GM21723 (cell line): ENCODE measurements around the gene PARP1.

ENCODE experiments used
- ATAC-seq: cut with Tn5 transposase; IDR thresholded peaks from one replicate; pipeline ENCODE4 v1.9.1; 2021; ENCODE audit warnings: mild to moderate bottlenecking, moderate library complexity; ENCODE audit not compliant: unreplicated experiment

The PARP1 gene

DNA sequence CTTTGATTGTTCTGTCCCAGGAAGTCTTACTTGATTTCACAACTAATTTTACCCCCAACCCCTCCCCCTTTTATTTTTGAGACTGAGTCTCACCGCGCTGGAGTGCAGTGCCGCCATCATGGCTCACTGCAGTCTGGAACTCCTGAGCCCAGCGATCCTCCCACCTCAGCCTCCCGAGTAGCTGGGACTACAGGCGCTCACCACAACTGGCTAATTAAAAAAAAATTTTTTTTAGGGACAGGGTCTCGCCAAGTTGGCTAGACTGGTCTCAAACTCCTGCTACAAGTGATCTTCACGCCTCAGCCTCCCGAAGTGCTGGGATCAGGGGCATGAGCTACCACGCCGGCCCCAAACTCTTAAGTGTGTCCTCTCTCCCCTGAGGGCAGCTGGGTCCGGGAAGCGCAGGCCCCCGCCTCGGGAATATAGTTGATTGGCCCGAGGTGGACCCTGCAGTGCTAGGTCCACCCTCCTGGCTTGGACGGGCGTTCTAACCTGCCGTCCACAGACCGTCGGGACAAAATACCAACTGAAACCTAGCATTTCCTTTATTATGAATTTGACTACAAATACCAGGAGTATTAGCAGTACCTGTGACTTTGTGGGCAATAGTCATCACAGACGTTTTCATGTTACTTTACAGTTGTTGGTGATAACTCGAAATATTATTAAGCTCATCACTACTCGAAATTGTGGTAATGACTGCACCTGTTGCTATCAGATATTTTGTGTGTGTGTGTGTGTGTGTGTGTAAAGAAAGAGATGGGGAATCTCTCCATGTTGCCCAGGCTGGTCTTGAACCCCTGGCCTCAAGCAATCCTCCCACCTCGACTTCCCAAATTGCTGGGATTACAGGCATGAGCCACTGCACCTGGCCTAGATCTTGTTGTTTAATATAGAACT lies 642 bp upstream of the PARP1 start:
- ATAC-seq: no peak

DNA sequence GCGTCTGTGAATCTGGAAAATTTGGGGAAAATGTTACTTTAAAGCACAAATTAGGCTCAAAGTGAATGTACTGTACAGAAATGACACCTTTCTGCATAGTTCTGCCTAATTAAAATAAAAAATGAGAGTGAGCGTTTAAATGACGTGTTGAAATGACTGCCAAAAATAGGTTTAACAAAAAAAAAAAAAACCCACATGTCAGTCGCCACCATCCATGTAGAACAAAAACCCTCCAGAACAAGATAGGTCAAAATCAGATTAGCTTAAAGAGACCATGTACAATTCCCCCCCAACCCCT lies 745 bp downstream of the PARP1 start:
- no peak for ATAC-seq

DNA sequence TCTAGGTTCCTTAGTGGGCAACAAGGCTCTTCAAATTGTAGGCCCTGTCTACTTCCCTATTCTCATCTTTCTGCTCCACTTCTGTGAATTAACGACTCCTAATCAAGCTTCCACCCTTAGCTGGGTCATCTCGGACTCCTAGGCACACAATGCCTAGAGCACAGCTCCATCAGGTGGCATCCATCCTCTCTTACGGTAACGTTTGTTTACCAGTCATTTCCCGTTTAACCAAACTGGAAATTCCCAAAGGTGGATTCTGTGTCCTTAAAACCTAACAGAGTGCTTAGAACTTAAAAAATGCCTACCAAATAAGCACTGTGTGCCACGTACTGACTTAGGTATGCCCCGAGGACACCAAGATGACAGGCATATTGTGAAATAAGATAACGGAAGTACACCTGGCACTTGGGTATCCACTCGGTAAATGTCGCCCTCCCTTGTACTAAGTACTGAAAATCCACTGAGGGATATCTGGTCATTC lies 1.5 kb downstream of the PARP1 start:
- no peak for ATAC-seq

DNA sequence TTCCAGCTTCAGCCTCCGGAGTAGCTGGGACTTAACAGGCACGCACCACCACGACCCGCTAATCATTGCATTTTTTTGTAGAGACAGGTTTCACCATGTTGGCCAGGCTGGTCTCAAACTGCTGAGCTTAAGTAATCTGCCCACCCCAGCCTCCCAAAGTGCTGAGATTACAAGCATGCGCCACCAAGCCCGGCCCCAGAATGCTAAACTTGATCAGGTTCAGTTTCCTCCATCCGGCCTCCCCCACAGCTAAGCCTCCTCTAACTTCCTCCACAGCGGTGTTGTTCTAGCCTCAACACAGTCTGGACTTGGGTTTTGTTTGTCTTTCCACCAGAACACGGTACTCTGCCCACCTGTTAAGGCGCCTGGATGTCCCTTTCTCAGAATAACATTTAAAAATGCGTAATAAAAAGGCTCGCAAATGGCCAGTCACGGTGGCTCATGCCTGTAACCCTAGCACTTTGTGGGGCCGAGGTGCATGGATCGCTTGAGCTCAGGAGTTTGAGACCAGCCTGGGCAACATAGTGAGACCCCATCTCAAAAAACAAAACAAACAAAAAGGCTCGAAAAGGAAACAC lies 2.4 kb downstream of the PARP1 start:
- no peak for ATAC-seq

DNA sequence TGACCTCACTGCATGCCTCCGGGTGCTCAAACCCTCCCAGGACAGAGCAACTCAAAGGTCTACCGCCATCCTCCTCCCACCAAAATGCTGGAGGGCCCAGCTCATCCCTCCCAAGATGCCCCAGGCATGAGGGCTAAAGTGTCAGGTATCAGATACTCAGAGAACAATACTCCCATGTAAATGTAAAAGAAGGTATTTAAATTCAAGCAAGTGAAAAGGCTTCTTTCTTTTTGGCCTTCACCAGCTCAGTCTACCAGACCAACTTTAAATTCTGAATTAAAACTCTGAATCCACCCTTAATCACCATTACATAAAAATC lies 3.0 kb downstream of the PARP1 start:
- ATAC-seq: no peak

DNA sequence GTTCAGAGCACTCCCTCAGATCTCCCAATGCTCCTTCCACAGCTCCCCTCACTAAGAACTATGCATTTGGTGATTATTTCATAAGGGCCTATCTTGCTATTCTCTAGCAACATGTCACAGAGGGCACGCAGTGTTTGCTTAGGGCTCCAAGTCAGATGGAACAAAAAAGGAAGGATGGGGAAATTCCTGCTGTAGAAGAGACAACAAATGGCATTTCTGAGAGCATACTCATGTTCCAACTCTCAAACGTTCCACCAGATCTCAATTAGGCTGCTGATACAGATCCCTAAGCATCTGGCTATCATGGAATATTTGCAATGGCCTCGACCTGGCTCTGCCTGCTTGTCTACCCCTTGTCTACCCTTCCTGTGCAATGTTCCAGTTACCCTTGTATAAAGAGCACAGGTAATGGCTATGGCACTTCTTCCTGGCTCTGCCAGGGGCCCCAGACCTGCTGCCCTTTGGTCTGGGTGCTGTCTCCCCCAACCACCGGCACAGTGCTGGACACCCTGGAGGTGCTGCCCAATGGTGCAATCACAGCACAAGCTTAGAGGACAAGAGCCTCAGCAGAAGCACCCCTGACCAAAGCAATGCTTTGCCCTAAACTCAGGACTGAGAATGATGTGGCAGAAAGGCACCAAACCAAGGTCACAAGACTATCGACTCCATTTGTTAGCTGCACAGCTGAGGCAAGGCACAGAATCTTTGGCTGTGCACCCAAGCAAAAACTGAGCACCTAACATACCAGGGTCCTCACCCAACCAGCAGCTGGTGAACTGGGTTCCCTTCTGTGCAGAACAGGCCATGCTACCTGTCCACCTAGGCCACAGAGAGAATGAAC lies 3.6 kb downstream of the PARP1 start:
- ATAC-seq: no peak

DNA sequence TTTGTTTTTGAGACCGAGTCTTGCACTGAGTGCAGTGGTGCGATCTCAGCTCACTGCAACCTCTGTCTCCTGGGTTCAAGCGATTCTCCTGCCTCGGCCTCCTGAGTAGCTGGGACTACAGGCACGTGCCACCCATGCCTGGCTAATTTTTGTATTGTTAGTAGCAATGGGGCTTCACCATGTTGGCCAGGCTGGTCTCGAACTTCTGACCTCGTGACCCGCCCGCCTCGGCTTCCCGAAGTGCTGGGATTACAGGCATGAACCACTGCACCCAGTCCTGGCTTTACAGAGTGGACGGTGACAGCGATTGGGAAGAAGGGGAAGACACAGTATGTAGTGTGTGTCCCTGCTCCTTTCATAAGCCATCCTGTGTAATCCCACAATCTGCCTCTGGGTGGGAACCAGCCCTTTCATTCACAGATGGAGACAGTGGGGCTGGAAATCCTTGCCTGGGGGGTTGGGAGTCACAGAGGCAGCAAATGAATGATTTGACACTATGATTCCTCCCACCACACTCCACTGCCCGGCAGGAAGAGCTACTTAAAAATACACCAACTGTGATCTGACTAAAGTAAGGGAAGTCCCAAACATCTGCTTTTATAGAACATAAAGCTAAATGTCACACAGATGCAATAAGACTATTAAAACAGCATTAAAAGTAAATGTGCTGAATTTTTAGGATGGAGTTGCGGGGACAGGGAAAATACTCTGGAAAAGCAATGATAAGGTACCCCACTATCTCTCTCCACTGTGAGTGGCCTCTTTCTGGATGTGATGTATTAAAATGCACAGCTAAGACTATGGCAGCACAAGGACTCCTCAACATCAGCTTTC lies 4.5 kb downstream of the PARP1 start:
- no peak for ATAC-seq

DNA sequence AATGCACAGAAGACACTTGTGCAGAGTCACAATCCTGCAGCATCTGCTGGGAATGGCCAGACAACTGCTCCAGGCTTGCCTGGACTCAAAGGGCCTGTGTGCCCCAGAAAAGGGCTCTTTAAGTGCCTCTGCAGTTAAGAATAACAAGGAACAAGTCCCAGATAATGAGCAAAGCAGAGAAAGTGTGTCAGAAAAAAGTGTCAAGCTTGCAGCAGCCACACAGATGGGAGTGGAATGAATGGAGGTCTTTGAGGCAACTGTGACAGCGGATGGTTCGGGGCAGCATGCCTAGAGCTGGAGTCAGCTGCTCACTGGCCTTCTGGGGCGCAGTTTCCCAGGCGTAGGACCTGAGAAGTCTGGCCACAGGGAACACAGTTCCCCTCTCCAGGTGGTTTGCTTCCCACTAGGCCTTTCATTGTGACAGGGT lies 5.1 kb downstream of the PARP1 start:
- no peak for ATAC-seq

DNA sequence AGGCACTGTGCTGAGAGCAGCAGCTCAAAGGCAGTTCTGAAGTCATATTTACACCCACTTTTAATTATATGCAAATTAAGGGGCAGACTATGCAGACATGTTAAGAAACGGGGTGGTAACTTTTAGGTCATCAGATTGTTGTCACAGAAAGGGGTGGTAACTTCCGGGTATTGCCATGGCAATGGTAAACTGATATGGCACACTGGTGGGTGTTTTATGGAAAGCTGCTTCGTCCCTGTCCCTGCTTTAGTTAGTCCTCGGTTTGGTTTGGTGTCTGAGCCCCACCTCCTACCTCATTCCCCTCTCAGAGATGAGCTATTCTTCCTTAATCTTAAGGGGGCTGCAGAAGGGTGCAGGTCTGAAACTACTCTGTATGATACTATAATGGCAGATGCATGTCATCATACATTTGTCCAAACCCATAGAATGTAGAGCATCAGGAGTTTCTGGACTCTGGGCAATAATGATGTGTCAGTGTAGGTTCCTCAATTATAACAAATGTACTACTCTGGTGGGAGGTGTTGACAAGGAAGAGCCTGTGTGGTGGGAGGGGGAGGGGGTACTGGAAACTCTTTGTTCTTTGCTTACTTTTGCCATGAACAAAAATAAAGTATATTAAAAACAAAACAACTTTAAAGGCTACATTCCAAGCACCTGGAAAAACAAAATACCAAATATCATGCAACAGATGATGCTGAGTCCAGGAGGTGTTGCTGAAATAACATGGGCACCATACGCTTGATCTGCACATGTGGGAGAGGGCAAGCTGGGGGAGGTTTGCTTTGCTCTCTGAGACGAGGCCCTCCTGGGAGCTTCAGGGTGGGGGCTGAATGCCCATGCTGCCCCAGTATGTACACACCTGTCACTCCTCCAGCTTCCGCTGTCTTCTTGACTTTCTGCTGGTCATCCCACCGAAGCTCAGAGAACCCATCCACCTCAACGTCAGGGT lies 6.3 kb downstream of the PARP1 start:
- ATAC-seq: no peak

DNA sequence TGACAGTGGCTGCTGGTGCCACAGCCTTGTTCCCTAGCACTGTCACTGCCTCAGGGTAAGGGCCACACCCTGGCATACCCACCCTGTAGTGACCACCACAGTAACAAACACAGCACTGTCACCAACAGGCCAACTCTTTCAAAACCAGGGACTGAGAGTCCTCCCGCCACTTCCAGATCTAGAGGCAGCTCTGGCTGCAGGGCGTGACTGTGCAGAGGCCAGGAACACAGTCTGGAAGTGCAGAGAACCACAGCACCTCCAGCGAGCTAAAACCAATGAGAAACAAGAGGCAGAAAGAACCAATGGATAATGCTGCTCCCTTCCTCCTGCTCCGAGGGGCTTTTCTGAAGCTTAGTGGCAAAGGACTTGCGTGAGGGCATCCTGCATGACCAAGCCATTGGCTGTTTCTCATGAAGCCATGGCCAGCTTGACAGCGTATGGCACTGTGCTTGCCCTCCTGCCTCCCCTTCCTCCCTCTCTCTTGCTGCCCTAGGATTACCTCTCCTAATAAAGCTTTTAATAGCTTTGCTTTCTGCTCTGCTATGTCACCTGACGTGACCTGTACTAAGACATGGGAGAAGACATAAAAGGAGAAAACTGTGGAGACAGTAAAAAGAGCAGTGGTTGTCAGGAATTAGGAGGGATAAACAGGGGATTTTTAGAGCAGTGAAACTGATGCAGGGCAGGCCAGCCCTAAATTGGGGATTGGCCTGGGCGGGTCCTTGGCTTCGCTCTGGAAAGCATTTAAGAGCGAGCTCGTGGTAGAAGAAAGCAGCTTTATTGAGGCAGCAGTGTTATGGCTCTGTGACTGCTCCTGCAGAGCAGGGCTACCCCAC lies 7.2 kb downstream of the PARP1 start:
- ATAC-seq: no peak

DNA sequence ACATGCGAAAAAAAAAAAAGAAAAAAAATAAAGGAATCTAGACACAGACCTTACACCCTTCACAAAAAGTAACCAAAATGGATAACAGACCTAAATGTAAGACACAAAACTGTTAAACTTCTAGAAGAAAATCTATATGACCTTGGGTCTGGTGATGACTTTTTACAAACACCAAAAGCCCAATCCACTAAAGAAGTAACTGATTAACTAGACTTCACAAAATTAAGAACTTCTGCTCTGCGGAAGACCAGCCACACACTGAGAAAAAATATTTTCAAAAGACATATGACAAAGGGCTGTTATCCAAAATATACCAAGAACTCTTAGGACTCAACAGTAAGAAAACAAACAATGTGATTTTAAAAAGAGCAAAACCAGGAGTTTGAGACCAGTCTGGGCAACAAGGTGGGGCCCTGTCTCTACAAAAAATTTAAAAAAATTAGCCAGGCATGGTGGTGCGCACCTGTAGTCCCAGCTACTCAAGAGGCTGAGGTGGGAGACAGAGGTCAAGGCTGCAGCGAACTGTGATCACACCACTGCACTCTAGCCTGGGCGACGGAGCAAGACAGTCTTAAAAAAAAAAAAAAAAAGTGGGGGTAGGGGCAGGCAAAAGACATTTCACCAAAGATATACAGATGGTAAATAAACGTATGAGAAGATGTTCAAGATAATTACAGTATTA lies 9.8 kb downstream of the PARP1 start:
- ATAC-seq: no peak

DNA sequence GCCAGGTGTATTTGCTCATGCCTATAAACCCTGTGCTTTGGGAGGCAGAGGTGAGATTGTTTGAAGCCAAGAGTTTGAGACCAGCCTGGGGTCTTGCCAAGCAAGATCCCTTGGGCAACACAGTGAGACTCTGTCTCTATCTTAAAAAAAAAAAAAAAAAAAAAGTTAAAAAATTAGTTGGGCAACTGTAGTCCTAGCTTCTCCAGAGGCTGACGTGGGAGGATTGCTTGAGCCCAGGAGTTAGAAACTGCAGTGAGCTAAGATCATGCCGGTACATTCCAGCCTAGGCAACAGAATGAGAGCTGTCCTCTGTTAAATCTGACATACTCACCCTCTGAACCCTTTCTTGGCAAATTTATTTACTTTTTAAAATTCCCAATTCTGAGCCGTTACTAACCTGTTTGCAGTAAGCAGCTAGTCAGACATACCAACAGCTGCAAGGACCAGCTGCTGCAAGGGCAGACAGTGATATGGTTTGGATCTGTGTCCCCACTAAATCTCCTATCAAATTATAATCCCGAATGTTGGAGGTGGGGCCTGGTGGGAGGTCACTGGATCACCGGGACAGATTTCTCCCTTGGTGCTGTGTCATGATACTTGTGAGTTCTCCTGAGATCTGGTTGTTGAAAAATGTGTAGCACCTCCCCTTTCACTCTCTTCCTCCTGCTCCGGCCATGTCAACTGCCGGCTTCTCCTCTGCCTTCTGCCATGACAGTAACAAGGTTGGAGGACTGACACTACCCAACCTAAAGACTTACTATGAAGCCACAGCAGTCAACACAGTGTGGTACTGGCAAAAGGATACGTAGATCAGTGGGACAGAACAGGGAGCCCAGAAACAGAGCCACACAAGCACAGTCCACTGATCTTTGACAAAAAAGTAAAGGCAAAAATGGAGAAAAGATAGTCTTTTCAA lies 10.6 kb downstream of the PARP1 start:
- ATAC-seq: no peak

DNA sequence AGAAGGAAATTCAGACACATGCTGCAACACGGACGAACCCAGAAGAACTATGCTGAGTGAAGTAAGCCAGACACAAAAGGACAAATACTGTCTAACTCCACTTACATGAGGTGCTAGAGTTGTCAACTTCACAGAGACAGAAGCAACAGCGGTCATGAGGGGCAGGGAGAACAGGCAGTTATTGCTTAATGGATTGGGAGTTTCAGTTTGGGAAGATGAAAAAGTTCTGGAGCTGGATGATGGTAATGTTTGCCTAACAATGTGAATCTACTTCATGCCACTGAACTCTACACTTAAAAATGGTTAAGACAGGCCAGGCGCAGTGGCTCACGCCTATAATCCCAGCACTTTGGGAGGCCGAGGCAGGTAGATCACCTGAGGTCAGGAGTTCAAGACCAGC lies 12.1 kb downstream of the PARP1 start:
- ATAC-seq: no peak

DNA sequence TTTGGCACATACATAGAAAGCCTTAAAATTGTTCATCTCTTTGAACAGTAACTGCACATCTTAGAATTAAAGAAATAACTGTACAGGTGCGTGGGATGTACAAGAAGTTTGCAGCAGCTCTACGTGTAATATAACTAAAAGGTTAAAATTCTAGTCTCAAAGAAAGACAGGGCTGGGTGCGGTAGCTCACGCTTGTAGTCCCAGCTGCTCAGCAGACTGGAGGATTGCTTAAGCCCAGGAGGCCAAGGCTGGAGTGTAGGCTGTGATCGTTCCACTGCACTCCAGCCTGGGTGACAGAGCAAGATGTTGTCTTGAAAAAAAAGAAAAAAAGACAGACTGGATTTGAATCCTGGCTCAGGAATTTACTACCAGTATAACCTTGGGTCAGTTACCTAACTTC lies 13.4 kb downstream of the PARP1 start:
- ATAC-seq: no peak

DNA sequence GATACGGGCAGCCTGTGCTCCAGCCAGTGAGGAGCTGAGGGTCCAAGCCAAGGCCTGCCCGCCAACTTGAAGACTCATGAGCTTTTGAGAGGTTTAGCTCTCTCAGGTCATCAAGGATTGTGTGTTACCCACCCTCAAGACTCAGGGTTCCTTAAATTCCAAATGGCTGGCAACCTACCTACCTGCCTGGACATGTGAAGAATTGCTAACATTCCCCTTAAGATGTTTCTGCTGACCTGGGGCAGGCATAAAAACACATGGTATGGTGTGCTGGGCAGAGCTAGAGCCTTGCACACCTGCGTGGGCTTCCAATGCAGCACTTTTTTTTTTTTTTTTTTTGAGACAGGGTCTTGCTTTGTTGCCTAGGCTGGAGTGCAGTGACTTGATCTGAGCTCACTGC lies 17.2 kb downstream of the PARP1 start:
- ATAC-seq: no peak

DNA sequence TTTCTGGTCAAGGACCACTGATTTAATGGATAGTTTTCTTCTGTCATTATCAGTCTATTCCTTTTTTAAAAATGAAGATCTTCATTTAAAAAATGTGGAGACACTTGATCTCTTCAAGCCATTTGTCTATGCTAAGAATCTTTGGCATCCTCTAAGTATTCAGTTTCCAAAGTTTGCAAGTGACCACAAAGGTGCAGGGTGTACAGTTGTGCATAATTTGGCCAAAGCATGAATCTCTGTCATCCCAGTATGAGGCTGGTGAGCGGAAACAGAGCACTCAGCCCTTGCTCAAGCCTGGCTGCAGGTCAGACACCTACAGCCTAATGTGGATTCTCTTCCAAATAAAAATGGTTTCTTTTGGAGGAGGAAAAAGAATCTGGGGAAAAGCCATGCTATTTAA lies 19.8 kb downstream of the PARP1 start:
- no peak for ATAC-seq

DNA sequence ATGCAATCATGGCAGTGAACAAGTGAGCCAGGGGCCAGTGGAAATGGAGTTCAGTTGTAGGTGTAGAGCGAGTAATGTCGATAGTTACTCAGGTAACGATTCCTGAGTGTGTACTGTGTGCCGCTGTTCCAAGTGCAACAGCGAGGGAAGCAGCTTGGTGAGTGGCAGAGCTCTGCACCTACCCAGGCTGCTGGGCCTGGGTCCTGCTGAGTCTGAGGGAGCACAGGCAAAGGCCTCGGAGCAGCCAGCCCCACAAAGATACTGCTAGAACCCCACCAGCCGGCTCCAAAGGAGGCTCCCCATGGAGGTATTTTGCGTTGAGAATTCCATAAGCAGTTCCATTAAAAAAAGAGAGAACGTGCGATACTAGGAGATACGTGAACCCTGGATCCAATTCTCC lies 23.2 kb downstream of the PARP1 start:
- ATAC-seq: no peak
